HepG2 (cell line): Measurements from ENCODE around the gene GAS2. TPM values are rescaled to one million over a fixed set of nuclear protein-coding genes. Genes with fewer than 3 reads are reported as not detected.

ENCODE experiments used
- EEA1 ChIP-seq: sonication (generic); formaldehyde crosslinking; IDR thresholded peaks from 2 replicates; pipeline ENCODE4 v1.5.1; 2020; ENCODE audit warnings: mild to moderate bottlenecking, missing genetic modification reagents, borderline replicate concordance
- FOSL1 ChIP-seq: sonication (generic); formaldehyde crosslinking; IDR thresholded peaks from 2 replicates; pipeline ENCODE4 v1.9.0; 2021; ENCODE audit warnings: missing genetic modification reagents, borderline replicate concordance
- GATA4 ChIP-seq: sonication (generic); IDR thresholded peaks from 2 replicates; pipeline ENCODE4 v1.6.1; 2016; ENCODE audit warnings: antibody characterized with exemption, low read depth, borderline replicate concordance
- HDAC2 ChIP-seq: sonication (generic); formaldehyde crosslinking; IDR thresholded peaks from 2 replicates; pipeline ENCODE4 v1.4.0; 2020; ENCODE audit warnings: missing genetic modification reagents
- HMG20B ChIP-seq: conservative IDR thresholded peaks from 2 replicates; pipeline ENCODE4 v1.6.1; 2016; ENCODE audit warnings: missing genetic modification reagents, missing compliant biosample characterization
- HNRNPK ChIP-seq: fragments of 200-400 bp; formaldehyde crosslinking; IDR thresholded peaks from 2 replicates; pipeline ENCODE4 v1.6.1; 2018; ENCODE audit warnings: low read length, low read depth, moderate library complexity, mild to moderate bottlenecking; ENCODE audit not compliant: poor library complexity, severe bottlenecking
- HNRNPLL ChIP-seq: fragments of 200-400 bp; formaldehyde crosslinking; IDR thresholded peaks from 2 replicates; pipeline ENCODE4 v1.6.1; 2017; ENCODE audit warnings: mild to moderate bottlenecking, low read depth, low read length; ENCODE audit not compliant: poor library complexity, severe bottlenecking
- HOXA3 ChIP-seq: sonication (generic); formaldehyde crosslinking; IDR thresholded peaks from 2 replicates; pipeline ENCODE4 v1.5.0; 2020; ENCODE audit warnings: missing genetic modification reagents
- IRF2 ChIP-seq: IDR thresholded peaks from 2 replicates; pipeline ENCODE4 v1.6.1; 2018; ENCODE audit warnings: missing genetic modification reagents, missing compliant biosample characterization
- MEIS1 ChIP-seq: sonication (generic); formaldehyde crosslinking; IDR thresholded peaks from 2 replicates; pipeline ENCODE4 v1.9.0; 2021; ENCODE audit warnings: mild to moderate bottlenecking, missing genetic modification reagents, moderate library complexity, borderline replicate concordance
- PAX8 ChIP-seq: sonication (generic); formaldehyde crosslinking; IDR thresholded peaks from 2 replicates; pipeline ENCODE4 v1.8.0; 2022; ENCODE audit warnings: mild to moderate bottlenecking, missing genetic modification reagents, borderline replicate concordance
- XBP1 ChIP-seq: sonication (generic); formaldehyde crosslinking; IDR thresholded peaks from 2 replicates; pipeline ENCODE4 v1.5.0; 2020; ENCODE audit warnings: missing genetic modification reagents
- ZNF3 ChIP-seq: IDR thresholded peaks from 2 replicates; pipeline ENCODE4 v1.7.0; 2017; ENCODE audit warnings: inconsistent platforms
- ZNF558 ChIP-seq: sonication (generic); formaldehyde crosslinking; IDR thresholded peaks from 2 replicates; pipeline ENCODE4 v1.9.0; 2022; ENCODE audit warnings: mild to moderate bottlenecking, missing genetic modification reagents, borderline replicate concordance
- ZSCAN29 ChIP-seq: sonication (generic); formaldehyde crosslinking; conservative IDR thresholded peaks from 2 replicates; pipeline ENCODE4 v1.4.0; 2020; ENCODE audit warnings: mild to moderate bottlenecking, missing genetic modification reagents
- polyA plus RNA-seq, 8 experiments: library from polyadenylated mRNA; depleted of rRNA in 3 of 8; stranded (reverse) in 7 of 8; unstranded in 1 of 8; fragments of >200 nt; fragmentation: Illumina TruSeq in 4 of 8; extraction: Trizol in 4 of 8; gene quantifications; 2 replicates each; pipeline versions ENCODE4 v1.2.1 to v1.2.3, GENCODE V29; 2011 to 2016; ENCODE audit warnings: low read depth in 4 of 8, missing spikeins in 1 of 8, mixed read lengths in 1 of 8; ENCODE audit not compliant: insufficient read depth in 1 of 8
- total RNA-seq, 5 experiments: library from RNA; depleted of rRNA; stranded (reverse); fragments of >200 nt; fragmentation: Illumina TruSeq; extraction: Trizol; gene quantifications; 2 replicates each; pipeline ENCODE4 v1.2.3, GENCODE V29; 2016; ENCODE audit warnings: low read depth in 1 of 5
- TF ChIP-seq, protein P1 (sequence below): sonication (generic); formaldehyde crosslinking; IDR thresholded peaks from 2 replicates; pipeline ENCODE4 v1.4.0; 2020; ENCODE audit warnings: missing genetic modification reagents, borderline replicate concordance
- TF ChIP-seq, protein P2 (sequence below): IDR thresholded peaks from 2 replicates; pipeline ENCODE4 v1.6.1; 2016; ENCODE audit warnings: low read depth
- TF ChIP-seq, protein P3 (sequence below): IDR thresholded peaks from 2 replicates; pipeline ENCODE4 v1.6.1; 2016; ENCODE audit warnings: missing genetic modification reagents, missing compliant biosample characterization
- TF ChIP-seq, protein P4 (sequence below): sonication (generic); formaldehyde crosslinking; IDR thresholded peaks from 2 replicates; pipeline ENCODE4 v1.4.0; 2020; ENCODE audit warnings: missing genetic modification reagents, mild to moderate bottlenecking, borderline replicate concordance

The GAS2 gene
- total and polyA plus RNA-seq, 2 of the 13 experiments (the other 11 are each of a cell fraction or from before 2014, with no cell fraction given), result 26.0 to 85.1 TPM

DNA sequence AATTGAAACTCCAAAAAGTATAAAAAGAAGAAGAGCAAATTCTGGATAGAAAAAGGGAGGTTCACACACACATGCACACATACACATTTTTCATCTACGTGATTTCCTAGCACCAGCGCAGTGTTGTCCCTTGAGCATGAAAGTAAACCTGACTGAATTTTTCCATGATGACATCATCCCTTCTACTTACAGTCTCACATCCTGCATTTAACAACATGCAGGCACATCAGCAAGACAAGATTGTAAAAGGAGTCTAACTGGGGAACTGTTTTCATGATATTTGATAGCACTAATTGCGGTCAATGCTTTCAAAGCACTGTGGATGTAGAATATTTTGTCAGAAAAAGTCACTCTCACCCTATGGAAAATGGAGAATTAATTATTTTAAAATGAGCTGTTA lies 36.6 kb downstream of the GAS2 start (continued):
- TF ChIP-seq, protein P1, sequence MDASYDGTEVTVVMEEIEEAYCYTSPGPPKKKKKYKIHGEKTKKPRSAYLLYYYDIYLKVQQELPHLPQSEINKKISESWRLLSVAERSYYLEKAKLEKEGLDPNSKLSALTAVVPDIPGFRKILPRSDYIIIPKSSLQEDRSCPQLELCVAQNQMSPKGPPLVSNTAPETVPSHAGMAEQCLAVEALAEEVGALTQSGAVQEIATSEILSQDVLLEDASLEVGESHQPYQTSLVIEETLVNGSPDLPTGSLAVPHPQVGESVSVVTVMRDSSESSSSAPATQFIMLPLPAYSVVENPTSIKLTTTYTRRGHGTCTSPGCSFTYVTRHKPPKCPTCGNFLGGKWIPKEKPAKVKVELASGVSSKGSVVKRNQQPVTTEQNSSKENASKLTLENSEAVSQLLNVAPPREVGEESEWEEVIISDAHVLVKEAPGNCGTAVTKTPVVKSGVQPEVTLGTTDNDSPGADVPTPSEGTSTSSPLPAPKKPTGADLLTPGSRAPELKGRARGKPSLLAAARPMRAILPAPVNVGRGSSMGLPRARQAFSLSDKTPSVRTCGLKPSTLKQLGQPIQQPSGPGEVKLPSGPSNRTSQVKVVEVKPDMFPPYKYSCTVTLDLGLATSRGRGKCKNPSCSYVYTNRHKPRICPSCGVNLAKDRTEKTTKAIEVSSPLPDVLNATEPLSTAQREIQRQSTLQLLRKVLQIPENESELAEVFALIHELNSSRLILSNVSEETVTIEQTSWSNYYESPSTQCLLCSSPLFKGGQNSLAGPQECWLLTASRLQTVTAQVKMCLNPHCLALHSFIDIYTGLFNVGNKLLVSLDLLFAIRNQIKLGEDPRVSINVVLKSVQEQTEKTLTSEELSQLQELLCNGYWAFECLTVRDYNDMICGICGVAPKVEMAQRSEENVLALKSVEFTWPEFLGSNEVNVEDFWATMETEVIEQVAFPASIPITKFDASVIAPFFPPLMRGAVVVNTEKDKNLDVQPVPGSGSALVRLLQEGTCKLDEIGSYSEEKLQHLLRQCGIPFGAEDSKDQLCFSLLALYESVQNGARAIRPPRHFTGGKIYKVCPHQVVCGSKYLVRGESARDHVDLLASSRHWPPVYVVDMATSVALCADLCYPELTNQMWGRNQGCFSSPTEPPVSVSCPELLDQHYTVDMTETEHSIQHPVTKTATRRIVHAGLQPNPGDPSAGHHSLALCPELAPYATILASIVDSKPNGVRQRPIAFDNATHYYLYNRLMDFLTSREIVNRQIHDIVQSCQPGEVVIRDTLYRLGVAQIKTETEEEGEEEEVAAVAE (CRISPR knock-in tag), result no peak
- TF ChIP-seq ZNF3 (CRISPR knock-in tag) (no peak), ZNF558 (CRISPR knock-in tag) (no peak), HNRNPK (no peak), XBP1 (CRISPR knock-in tag) (0 out of 2 replicates have a peak, but pooled peaks have one; percentile 30), HMG20B (CRISPR knock-in tag) (no peak), HOXA3 (peak; percentile 25; the same call in 1 of the 2 replicates), HNRNPLL (no peak), GATA4 (no peak), HDAC2 (CRISPR knock-in tag) (peak; percentile 36; the same call in 1 of the 2 replicates), FOSL1 (CRISPR knock-in tag) (no peak), IRF2 (CRISPR knock-in tag) (peak; percentile 53; the same call in 1 of the 2 replicates), MEIS1 (CRISPR knock-in tag) (no peak), EEA1 (no peak), ZSCAN29 (CRISPR knock-in tag) (no peak), PAX8 (no peak)
- TF ChIP-seq, protein P2, sequence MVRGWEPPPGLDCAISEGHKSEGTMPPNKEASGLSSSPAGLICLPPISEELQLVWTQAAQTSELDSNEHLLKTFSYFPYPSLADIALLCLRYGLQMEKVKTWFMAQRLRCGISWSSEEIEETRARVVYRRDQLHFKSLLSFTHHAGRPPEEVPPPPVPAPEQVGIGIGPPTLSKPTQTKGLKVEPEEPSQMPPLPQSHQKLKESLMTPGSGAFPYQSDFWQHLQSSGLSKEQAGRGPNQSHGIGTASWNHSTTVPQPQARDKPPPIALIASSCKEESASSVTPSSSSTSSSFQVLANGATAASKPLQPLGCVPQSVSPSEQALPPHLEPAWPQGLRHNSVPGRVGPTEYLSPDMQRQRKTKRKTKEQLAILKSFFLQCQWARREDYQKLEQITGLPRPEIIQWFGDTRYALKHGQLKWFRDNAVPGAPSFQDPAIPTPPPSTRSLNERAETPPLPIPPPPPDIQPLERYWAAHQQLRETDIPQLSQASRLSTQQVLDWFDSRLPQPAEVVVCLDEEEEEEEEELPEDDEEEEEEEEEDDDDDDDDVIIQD, result peak; percentile 79
- TF ChIP-seq, protein P3, sequence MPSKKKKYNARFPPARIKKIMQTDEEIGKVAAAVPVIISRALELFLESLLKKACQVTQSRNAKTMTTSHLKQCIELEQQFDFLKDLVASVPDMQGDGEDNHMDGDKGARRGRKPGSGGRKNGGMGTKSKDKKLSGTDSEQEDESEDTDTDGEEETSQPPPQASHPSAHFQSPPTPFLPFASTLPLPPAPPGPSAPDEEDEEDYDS (CRISPR knock-in tag), result no peak
- TF ChIP-seq, protein P4, sequence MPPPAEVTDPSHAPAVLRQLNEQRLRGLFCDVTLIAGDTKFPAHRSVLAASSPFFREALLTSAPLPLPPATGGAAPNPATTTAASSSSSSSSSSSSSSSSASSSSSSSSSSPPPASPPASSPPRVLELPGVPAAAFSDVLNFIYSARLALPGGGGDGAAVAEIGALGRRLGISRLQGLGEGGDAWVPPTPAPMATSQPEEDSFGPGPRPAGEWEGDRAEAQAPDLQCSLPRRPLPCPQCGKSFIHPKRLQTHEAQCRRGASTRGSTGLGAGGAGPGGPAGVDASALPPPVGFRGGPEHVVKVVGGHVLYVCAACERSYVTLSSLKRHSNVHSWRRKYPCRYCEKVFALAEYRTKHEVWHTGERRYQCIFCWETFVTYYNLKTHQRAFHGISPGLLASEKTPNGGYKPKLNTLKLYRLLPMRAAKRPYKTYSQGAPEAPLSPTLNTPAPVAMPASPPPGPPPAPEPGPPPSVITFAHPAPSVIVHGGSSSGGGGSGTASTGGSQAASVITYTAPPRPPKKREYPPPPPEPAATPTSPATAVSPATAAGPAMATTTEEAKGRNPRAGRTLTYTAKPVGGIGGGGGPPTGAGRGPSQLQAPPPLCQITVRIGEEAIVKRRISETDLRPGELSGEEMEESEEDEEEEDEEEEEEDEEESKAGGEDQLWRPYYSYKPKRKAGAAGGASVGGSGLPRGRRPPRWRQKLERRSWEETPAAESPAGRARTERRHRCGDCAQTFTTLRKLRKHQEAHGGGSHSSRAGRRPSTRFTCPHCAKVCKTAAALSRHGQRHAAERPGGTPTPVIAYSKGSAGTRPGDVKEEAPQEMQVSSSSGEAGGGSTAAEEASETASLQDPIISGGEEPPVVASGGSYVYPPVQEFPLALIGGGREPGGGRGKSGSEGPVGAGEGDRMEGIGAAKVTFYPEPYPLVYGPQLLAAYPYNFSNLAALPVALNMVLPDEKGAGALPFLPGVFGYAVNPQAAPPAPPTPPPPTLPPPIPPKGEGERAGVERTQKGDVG (CRISPR knock-in tag), result no peak
